CD4-positive, alpha-beta T cell treated with Interleukin-17A for 1 hour (primary cell): Measurements from ENCODE around the gene TMEM131.

Source experiments
- DNase-seq: peaks from one replicate; pipeline ENCODE4 v3.0.0-alpha.2; 2020

TMEM131 gene

GRCh38 chr2:98016908-98017670 is 21.3 kb upstream of the TMEM131 start:
- DNase-seq: no peak

GRCh38 chr2:98015671-98016070 is 19.9 kb upstream of the TMEM131 start:
- no peak for DNase-seq

- DNase-seq: no peak
Observed at GRCh38 chr2:98014379-98014778, 18.6 kb upstream of the TMEM131 start.

GRCh38 chr2:98013407-98014042 is 17.8 kb upstream of the TMEM131 start:
- no peak for DNase-seq

- peak; percentile 31 for DNase-seq
Observed at GRCh38 chr2:98012561-98012991, 16.8 kb upstream of the TMEM131 start.

- no peak for DNase-seq
Observed at GRCh38 chr2:98009887-98010760, 14.4 kb upstream of the TMEM131 start.

- no peak for DNase-seq
Observed at GRCh38 chr2:98008415-98008814, 12.7 kb upstream of the TMEM131 start.

- DNase-seq: no peak
Observed at GRCh38 chr2:98006378-98006777, 10.6 kb upstream of the TMEM131 start.

- DNase-seq: no peak
Observed at GRCh38 chr2:98004613-98005012, 8.9 kb upstream of the TMEM131 start.

- no peak for DNase-seq
Observed at GRCh38 chr2:98004047-98004446, 8.3 kb upstream of the TMEM131 start.

- DNase-seq: no peak
Observed at GRCh38 chr2:97999536-97999935, 3.8 kb upstream of the TMEM131 start.

GRCh38 chr2:97998431-97999005 is 2.8 kb upstream of the TMEM131 start:
- DNase-seq: no peak

- no peak for DNase-seq
Observed at GRCh38 chr2:97997784-97998392, 2.1 kb upstream of the TMEM131 start.

- no peak for DNase-seq
Observed at GRCh38 chr2:97996679-97997078, 931 bp upstream of the TMEM131 start.

GRCh38 chr2:97995026-97995733 is 568 bp downstream of the TMEM131 start:
- DNase-seq: peak; percentile 66

- DNase-seq: no peak
Observed at GRCh38 chr2:97994476-97994875, 1.3 kb downstream of the TMEM131 start.

GRCh38 chr2:97993926-97994325 is 1.8 kb downstream of the TMEM131 start:
- no peak for DNase-seq

- DNase-seq: no peak
Observed at GRCh38 chr2:97992836-97993825, 2.6 kb downstream of the TMEM131 start.

- DNase-seq: no peak
Observed at GRCh38 chr2:97991081-97991856, 4.5 kb downstream of the TMEM131 start.

GRCh38 chr2:97988722-97989121 is 7.0 kb downstream of the TMEM131 start:
- DNase-seq: no peak
